ENCODE data around the gene CUL2.

DNA sequence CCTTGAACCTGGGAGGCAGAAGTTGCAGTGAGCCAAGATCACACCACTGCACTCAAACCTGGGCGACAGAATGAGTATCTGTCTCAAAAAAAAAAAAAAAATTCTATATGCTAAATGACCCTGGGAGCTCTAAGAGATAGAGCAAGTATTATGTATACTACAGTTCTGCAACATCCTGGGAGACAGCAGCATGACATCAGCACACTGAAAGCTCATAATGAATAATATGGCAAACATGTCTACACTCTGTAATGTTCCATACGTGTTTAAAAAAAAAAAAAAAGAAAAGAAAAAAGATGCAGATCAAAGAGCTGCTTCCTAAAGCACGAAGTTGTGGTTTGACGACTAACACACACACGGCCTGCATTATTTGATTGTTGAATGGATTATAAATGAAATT is 72.5 kb downstream of the CUL2 start:
- TF ChIP-seq CTCF (IDR thresholded peaks at IDR 0.05), result no peak
- TF ChIP-seq, protein P1, sequence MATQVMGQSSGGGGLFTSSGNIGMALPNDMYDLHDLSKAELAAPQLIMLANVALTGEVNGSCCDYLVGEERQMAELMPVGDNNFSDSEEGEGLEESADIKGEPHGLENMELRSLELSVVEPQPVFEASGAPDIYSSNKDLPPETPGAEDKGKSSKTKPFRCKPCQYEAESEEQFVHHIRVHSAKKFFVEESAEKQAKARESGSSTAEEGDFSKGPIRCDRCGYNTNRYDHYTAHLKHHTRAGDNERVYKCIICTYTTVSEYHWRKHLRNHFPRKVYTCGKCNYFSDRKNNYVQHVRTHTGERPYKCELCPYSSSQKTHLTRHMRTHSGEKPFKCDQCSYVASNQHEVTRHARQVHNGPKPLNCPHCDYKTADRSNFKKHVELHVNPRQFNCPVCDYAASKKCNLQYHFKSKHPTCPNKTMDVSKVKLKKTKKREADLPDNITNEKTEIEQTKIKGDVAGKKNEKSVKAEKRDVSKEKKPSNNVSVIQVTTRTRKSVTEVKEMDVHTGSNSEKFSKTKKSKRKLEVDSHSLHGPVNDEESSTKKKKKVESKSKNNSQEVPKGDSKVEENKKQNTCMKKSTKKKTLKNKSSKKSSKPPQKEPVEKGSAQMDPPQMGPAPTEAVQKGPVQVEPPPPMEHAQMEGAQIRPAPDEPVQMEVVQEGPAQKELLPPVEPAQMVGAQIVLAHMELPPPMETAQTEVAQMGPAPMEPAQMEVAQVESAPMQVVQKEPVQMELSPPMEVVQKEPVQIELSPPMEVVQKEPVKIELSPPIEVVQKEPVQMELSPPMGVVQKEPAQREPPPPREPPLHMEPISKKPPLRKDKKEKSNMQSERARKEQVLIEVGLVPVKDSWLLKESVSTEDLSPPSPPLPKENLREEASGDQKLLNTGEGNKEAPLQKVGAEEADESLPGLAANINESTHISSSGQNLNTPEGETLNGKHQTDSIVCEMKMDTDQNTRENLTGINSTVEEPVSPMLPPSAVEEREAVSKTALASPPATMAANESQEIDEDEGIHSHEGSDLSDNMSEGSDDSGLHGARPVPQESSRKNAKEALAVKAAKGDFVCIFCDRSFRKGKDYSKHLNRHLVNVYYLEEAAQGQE (IDR thresholded peaks at IDR 0.05; ENCODE audit: insufficient read depth in 1 of 2, low read depth in 2 of 2, low read length in 1 of 2), result no peak
- TF ChIP-seq POLR2AphosphoS5 (IDR thresholded peaks at IDR 0.05; ENCODE audit: low read depth, low read length), result no peak
- no peak for TF ChIP-seq TCF7L2 (IDR thresholded peaks at IDR 0.05; ENCODE audit: low read depth, low read length)
- TF ChIP-seq SIN3A (IDR thresholded peaks at IDR 0.05; ENCODE audit: borderline replicate concordance, insufficient read depth, low read depth, low read length), result no peak
